Neuron (in vitro differentiated cells): Measurements from ENCODE around the gene IFITM2.

Experiments
- H2AFZ ChIP-seq: one replicate; pipeline ENCODE4 v1.6.1; 2013; ENCODE audit warnings: low read depth, mild to moderate bottlenecking, inconsistent platforms, low read length, moderate library complexity
- H3K27me3 ChIP-seq: one replicate; pipeline ENCODE4 v1.6.1; 2013; ENCODE audit warnings: low read length; ENCODE audit not compliant: insufficient read depth
- H3K36me3 ChIP-seq: one replicate; pipeline ENCODE4 v1.6.1; 2013; ENCODE audit warnings: low read length; ENCODE audit not compliant: insufficient read depth
- H3K4me1 ChIP-seq: one replicate; pipeline ENCODE4 v1.6.1; 2013; ENCODE audit warnings: low read length; ENCODE audit not compliant: insufficient read depth
- H3K4me3 ChIP-seq: 2 replicates; pipeline ENCODE4 v1.5.1; 2013; ENCODE audit warnings: mild to moderate bottlenecking, low read length, moderate library complexity
- H3K9me3 ChIP-seq: one replicate; pipeline ENCODE4 v1.6.1; 2013; ENCODE audit warnings: low read length

IFITM2 gene

GRCh38 chr11:351411-351810 is 43.8 kb downstream of the IFITM2 start:
- Histone ChIP-seq H3K4me1 (peaks cover 6% of the 10 kb centered on the region), H3K4me3 (no peak overlapping the region), H2AFZ (no peak overlapping the region), H3K36me3 (no peaks in the 10 kb centered on the region), H3K27me3 (no peaks in the 10 kb centered on the region), H3K9me3 (no peaks in the 10 kb centered on the region)

GRCh38 chr11:352456-353031 is 44.9 kb downstream of the IFITM2 start:
- no peaks in the 10 kb centered on the region for H3K27me3 ChIP-seq
- no peaks in the 10 kb centered on the region for H3K9me3 ChIP-seq
- no peak overlapping the region for H2AFZ ChIP-seq
- no peaks in the 10 kb centered on the region for H3K36me3 ChIP-seq
- peaks cover 6% of the 10 kb centered on the region for H3K4me1 ChIP-seq
- no peak overlapping the region for H3K4me3 ChIP-seq

GRCh38 chr11:353179-353873 is 45.7 kb downstream of the IFITM2 start:
- Histone ChIP-seq H3K4me3 (no peak overlapping the region), H3K36me3 (no peaks in the 10 kb centered on the region), H2AFZ (no peak overlapping the region)

GRCh38 chr11:355581-356458 is 48.2 kb downstream of the IFITM2 start:
- H3K4me3 ChIP-seq, result no peak overlapping the region
- H3K27me3 ChIP-seq, result no peaks in the 10 kb centered on the region
- no peak overlapping the region for H2AFZ ChIP-seq
- peaks cover 10% of the 10 kb centered on the region for H3K4me1 ChIP-seq
- peaks cover 3% of the 10 kb centered on the region for H3K9me3 ChIP-seq
- H3K36me3 ChIP-seq, result no peaks in the 10 kb centered on the region

More at GRCh38 chr11:353179-353873, 45.7 kb downstream of the IFITM2 start:
- Histone ChIP-seq H3K27me3 (no peaks in the 10 kb centered on the region), H3K9me3 (no peaks in the 10 kb centered on the region), H3K4me1 (peaks cover 10% of the 10 kb centered on the region)

- H3K36me3 ChIP-seq, result no peaks in the 10 kb centered on the region
- H3K4me1 ChIP-seq, result peaks cover 10% of the 10 kb centered on the region
- no peak overlapping the region for H3K4me3 ChIP-seq
- peaks cover 7% of the 10 kb centered on the region for H3K9me3 ChIP-seq
- no peak overlapping the region for H2AFZ ChIP-seq
- no peaks in the 10 kb centered on the region for H3K27me3 ChIP-seq
Measured at GRCh38 chr11:356610-357009, 49.0 kb downstream of the IFITM2 start.

- Histone ChIP-seq H3K9me3 (peaks cover 7% of the 10 kb centered on the region), H3K36me3 (no peaks in the 10 kb centered on the region), H2AFZ (no peak overlapping the region), H3K27me3 (no peaks in the 10 kb centered on the region), H3K4me1 (peaks cover 10% of the 10 kb centered on the region), H3K4me3 (no peak overlapping the region)
Measured at GRCh38 chr11:357582-357981, 50.0 kb downstream of the IFITM2 start.

- Histone ChIP-seq H3K36me3 (no peaks in the 10 kb centered on the region), H2AFZ (no peak overlapping the region), H3K4me1 (peaks cover 10% of the 10 kb centered on the region), H3K27me3 (no peaks in the 10 kb centered on the region), H3K9me3 (peaks cover 7% of the 10 kb centered on the region), H3K4me3 (no peak overlapping the region)
Measured at GRCh38 chr11:358129-358800, 50.6 kb downstream of the IFITM2 start.
